Pancreas (tissue), 10 donors: ENCODE data around the gene BHLHA9. TPM values are rescaled to one million over a fixed set of nuclear protein-coding genes. Genes with fewer than 3 reads are reported as not detected.
A peak's percentile ranks its signal among the peaks of the same experiment; 100 is the strongest.

Source experiments
- ATAC-seq, 4 donors: fragments of 200-7000 bp; cut with Tn5 transposase; one replicate each; pipeline versions ENCODE4 v1.8.0 to v1.9.1; 2020; ENCODE audit warnings: mild to moderate bottlenecking in 4 of 4, moderate library complexity in 4 of 4
- DNase-seq, 6 donors: peaks; one replicate each; pipeline ENCODE4 v3.0.0-alpha.2; 2020
- FAIRE-seq: peaks from 2 replicates; lab custom pipeline; 2012; peaks lifted over from hg19 to GRCh38; lab: Jason Lieb, UNC
- H3K27ac ChIP-seq, 4 donors: fragments of 200-600 bp; sonication (generic); 1 replicate in 3 of 4; 2 replicates in 1 of 4; pipeline versions ENCODE4 v1.5.0 to v1.8.0; 2020
- H3K27me3 ChIP-seq, 4 donors: fragments of 200-600 bp; one replicate each; pipeline ENCODE4 v1.8.0; 2021
- H3K36me3 ChIP-seq, 3 donors: fragments of 200-600 bp; sonication (generic) in 1 of 3; one replicate each; pipeline versions ENCODE4 v1.5.0 to v1.8.0; 2020 to 2021
- H3K4me1 ChIP-seq, 3 donors: fragments of 200-600 bp; one replicate each; pipeline ENCODE4 v1.8.0; 2021
- H3K4me3 ChIP-seq, 4 donors: fragments of 200-600 bp; sonication (generic) in 2 of 4; one replicate each; pipeline versions ENCODE4 v1.5.0 to v1.8.0; 2020 to 2021
- H3K9me3 ChIP-seq, 4 donors: fragments of 200-600 bp; one replicate each; pipeline ENCODE4 v1.8.0; 2021
- CTCF ChIP-seq, 4 donors: fragments of 200-600 bp; sonication (generic) in 3 of 4; IDR thresholded peaks; one replicate each; pipeline versions ENCODE4 v1.5.0 to v1.8.0; 2021; ENCODE audit warnings: antibody characterized with exemption in 4 of 4
- whole genome bisulfite sequencing, 2 donors: extraction: QIAGEN DNeasy Blood & Tissue Kit; methylation state at CpG; one replicate each; pipeline ENCODE4 v1.1.7; 2013; 5-methylcytosine and 5-hydroxymethylcytosine counted together
- intact Hi-C, 3 donors: fragments of 100-400 bp; cut with DNase I; formaldehyde crosslinking; loops; one replicate each; pipeline versions ENCODE4 v1.11.1 to v1.14.2; 2022
- polyA plus RNA-seq, 2 donors: library from polyadenylated mRNA; stranded (reverse); fragments of 200-250 nt; gene quantifications; one replicate each; pipeline ENCODE4 v1.2.3, GENCODE V29; 2013
- total RNA-seq, 6 donors: library from RNA; stranded (reverse); fragmentation: NEBNext Ultra II Directional in 4 of 6; extraction: Animal tissue kit (Norgen Biotek cat#: 25700) in 4 of 6; gene quantifications; one replicate each; pipeline versions ENCODE4 v1.2.1 to v1.2.4, GENCODE V29; 2021 to 2023
- donor health status: healthy with polysubstance abuse.
- donor health status: DM: no; HTN: no; CAD: no; lungs with moderate emphysema.
- donor health status: DM: no; HTN: no; CAD: no.
- donor health status: control.
- donor health status: control.
- donor health status: Bipolar disorder and iron deficiency.
- donor health status: DM: yes; HTN: yes; CAD: no.
- donor health status: DM: no; HTN: no; CAD: no.
- donor health status: DM: no; HTN: no; CAD: no.
- donor health status: DM: yes; HTN: yes; CAD: no.

BHLHA9 gene
- total and polyA plus RNA-seq, 8 donors, result not detected

- Histone ChIP-seq H3K4me3 (no peak overlapping the region), H3K27me3 (no peaks in the 10 kb centered on the region), H3K9me3 (no peaks in the 10 kb centered on the region), H3K27ac (no peak overlapping the region), H3K36me3 (no peaks in the 10 kb centered on the region), H3K4me1 (no peaks in the 10 kb centered on the region)
- 73 to 76% methylated on average over 9 of the region's 9 CpGs for WGBS, 2 donors
- no peak for FAIRE-seq
- no peak for TF ChIP-seq CTCF (IDR thresholded peaks at IDR 0.05)
- DNase-seq, result no peak
- no peak for ATAC-seq
- intact Hi-C loops, result no loop called here
Observed at GRCh38 chr17:1244606-1245012, 25.6 kb upstream of the BHLHA9 start.

- FAIRE-seq (no peak), DNase-seq (no peak)
Observed at GRCh38 chr17:1251866-1252608, 18.2 kb upstream of the BHLHA9 start.

GRCh38 chr17:1255041-1255440, 15.2 kb upstream of the BHLHA9 start:
- no peaks in the 10 kb centered on the region for H3K36me3 ChIP-seq
- ATAC-seq (no peak), FAIRE-seq (no peak), DNase-seq (no peak)
- intact Hi-C loops, result loop anchor here in 1 of 3 donors (5.0 kb wide), 1 partner anchor 77 kb away; no protein-coding TSS in a partner anchor
- no peak overlapping the region for H3K4me3 ChIP-seq
- TF ChIP-seq CTCF (IDR thresholded peaks at IDR 0.05), result no peak
- H3K4me1 ChIP-seq, result peaks cover 0 to 4% (median 0%) of the 10 kb centered on the region in 3 donors
- no peak overlapping the region for H3K27ac ChIP-seq
- H3K9me3 ChIP-seq, result no peaks in the 10 kb centered on the region
- no peaks in the 10 kb centered on the region for H3K27me3 ChIP-seq
- WGBS, 2 donors, result 53 to 70% methylated on average over 6 of the region's 6 CpGs

More at GRCh38 chr17:1251866-1252608, 18.2 kb upstream of the BHLHA9 start:
- Histone ChIP-seq H3K36me3 (no peaks in the 10 kb centered on the region), H3K4me3 (no peak overlapping the region), H3K27ac (no peak overlapping the region), H3K27me3 (no peaks in the 10 kb centered on the region), H3K4me1 (no peaks in the 10 kb centered on the region), H3K9me3 (no peaks in the 10 kb centered on the region)
- peak in 2 of 4 donors; percentile 34 to 37 for ATAC-seq
- no peak for TF ChIP-seq CTCF (IDR thresholded peaks at IDR 0.05)
- intact Hi-C loops, result no loop called here
- 64% methylated on average over 16 of the region's 16 CpGs for WGBS, 2 donors

- intact Hi-C loops, result loop anchor here in 1 of 3 donors (5.0 kb wide), 1 partner anchor 76 kb away; no protein-coding TSS in a partner anchor
- WGBS, 2 donors, result 71 to 81% methylated on average over 16 of the region's 16 CpGs
- H3K4me1 ChIP-seq, result peaks cover 0 to 5% (median 0%) of the 10 kb centered on the region in 3 donors
- DNase-seq (no peak), FAIRE-seq (no peak), ATAC-seq (no peak)
- no peaks in the 10 kb centered on the region for H3K36me3 ChIP-seq
- H3K27ac ChIP-seq, result no peak overlapping the region
- no peak for TF ChIP-seq CTCF (IDR thresholded peaks at IDR 0.05)
- H3K4me3 ChIP-seq, result no peak overlapping the region
- no peaks in the 10 kb centered on the region for H3K27me3 ChIP-seq
- H3K9me3 ChIP-seq, result no peaks in the 10 kb centered on the region
Observed at GRCh38 chr17:1256699-1257098, 13.5 kb upstream of the BHLHA9 start.
